ENCODE data around the gene HAUS7. TPM values are rescaled to one million over a fixed set of nuclear protein-coding genes. Genes with fewer than 3 reads are reported as not detected.

HAUS7 gene
- polyA plus RNA-seq, 1 donor = 25.0 TPM

- H3K36me3 ChIP-seq (ENCODE audit: control insufficient read depth, insufficient read depth, low read length) = no peaks in the 10 kb centered on the region
- H3K4me3 ChIP-seq (ENCODE audit: low read length) = no peak overlapping the region
- H3K27ac ChIP-seq (ENCODE audit: low read length) = no peak overlapping the region
- H3K4me1 ChIP-seq (ENCODE audit: control insufficient read depth, insufficient read depth, low read length) = no peaks in the 10 kb centered on the region
- H3K9me3 ChIP-seq (ENCODE audit: control insufficient read depth, low read depth, low read length) = no peaks in the 10 kb centered on the region
- WGBS (ENCODE audit: insufficient coverage, low lambda C conversion rate) = no CpG with 5 or more reads among the region's 9 CpGs
- DNase-seq = no peak
- no peaks in the 10 kb centered on the region for H3K27me3 ChIP-seq (ENCODE audit: control insufficient read depth, insufficient read depth, low read length)
Observed at GRCh38 chrX:153500676-153501280, 30.4 kb upstream of the HAUS7 start.

GRCh38 chrX:153499876-153500275 is 29.5 kb upstream of the HAUS7 start:
- WGBS (ENCODE audit: insufficient coverage, low lambda C conversion rate) = no CpG with 5 or more reads among the region's 17 CpGs
- Histone ChIP-seq H3K4me3 (ENCODE audit: low read length) (no peak overlapping the region), H3K27me3 (ENCODE audit: control insufficient read depth, insufficient read depth, low read length) (no peaks in the 10 kb centered on the region)

DNA sequence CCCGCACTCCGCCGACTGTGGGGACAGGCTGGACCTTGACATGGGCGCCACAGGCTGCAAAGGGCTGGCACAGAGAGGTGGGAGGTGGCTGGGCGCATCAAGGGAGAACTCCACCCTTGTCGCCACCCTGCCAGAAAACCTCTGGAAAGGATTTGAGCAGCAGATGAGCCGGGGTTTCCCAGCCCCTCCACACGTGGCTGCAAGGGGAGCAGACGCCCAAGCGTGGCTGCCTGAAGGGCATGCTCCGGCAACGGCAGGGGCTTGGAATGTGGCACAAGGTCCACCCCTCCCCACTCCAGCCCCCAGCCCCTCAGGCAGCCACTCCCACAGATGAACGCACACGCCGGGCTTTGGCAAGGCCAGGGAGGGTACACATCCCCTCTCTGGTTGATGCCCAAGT is 29.0 kb upstream of the HAUS7 start:
- H3K4me3 ChIP-seq (ENCODE audit: low read length) = no peak overlapping the region
- DNase-seq = no peak
- no CpG with 5 or more reads among the region's 15 CpGs for WGBS (ENCODE audit: insufficient coverage, low lambda C conversion rate)
- H3K27me3 ChIP-seq (ENCODE audit: control insufficient read depth, insufficient read depth, low read length) = no peaks in the 10 kb centered on the region
- no peaks in the 10 kb centered on the region for H3K36me3 ChIP-seq (ENCODE audit: control insufficient read depth, insufficient read depth, low read length)
- H3K4me1 ChIP-seq (ENCODE audit: control insufficient read depth, insufficient read depth, low read length) = no peaks in the 10 kb centered on the region
- H3K27ac ChIP-seq (ENCODE audit: low read length) = no peak overlapping the region
- no peaks in the 10 kb centered on the region for H3K9me3 ChIP-seq (ENCODE audit: control insufficient read depth, low read depth, low read length)

More at GRCh38 chrX:153499876-153500275, 29.5 kb upstream of the HAUS7 start:
- H3K4me1 ChIP-seq (ENCODE audit: control insufficient read depth, insufficient read depth, low read length) = no peaks in the 10 kb centered on the region
- no peak for DNase-seq
- no peaks in the 10 kb centered on the region for H3K36me3 ChIP-seq (ENCODE audit: control insufficient read depth, insufficient read depth, low read length)
- H3K27ac ChIP-seq (ENCODE audit: low read length) = no peak overlapping the region
- H3K9me3 ChIP-seq (ENCODE audit: control insufficient read depth, low read depth, low read length) = no peaks in the 10 kb centered on the region

DNA sequence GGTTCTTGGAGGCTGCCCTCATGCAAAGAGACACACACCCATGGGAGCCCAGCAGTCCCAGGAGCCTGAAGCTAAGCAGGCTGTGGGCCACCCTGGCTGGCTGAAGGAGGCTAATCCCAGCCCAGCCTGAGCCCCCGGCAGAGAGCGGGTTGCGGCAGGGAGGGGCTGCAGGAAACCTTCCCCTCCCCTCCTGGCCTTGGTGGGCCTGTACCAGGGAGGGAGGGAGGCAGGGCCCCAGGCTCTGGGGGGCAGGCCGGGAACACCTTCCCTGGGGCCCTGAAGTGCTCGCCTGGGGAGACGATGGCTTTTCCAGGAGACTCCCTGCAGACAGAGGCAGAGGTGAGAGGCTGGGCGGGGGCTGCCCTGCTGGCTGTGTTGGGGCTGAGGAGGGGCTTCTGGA is 28.1 kb upstream of the HAUS7 start:
- no CpG with 5 or more reads among the region's 7 CpGs for WGBS (ENCODE audit: insufficient coverage, low lambda C conversion rate)
- no peaks in the 10 kb centered on the region for H3K9me3 ChIP-seq (ENCODE audit: control insufficient read depth, low read depth, low read length)
- no peaks in the 10 kb centered on the region for H3K4me1 ChIP-seq (ENCODE audit: control insufficient read depth, insufficient read depth, low read length)
- no peak overlapping the region for H3K27ac ChIP-seq (ENCODE audit: low read length)
- H3K4me3 ChIP-seq (ENCODE audit: low read length) = no peak overlapping the region
- H3K27me3 ChIP-seq (ENCODE audit: control insufficient read depth, insufficient read depth, low read length) = no peaks in the 10 kb centered on the region
- no peak for DNase-seq
- H3K36me3 ChIP-seq (ENCODE audit: control insufficient read depth, insufficient read depth, low read length) = no peaks in the 10 kb centered on the region

DNA sequence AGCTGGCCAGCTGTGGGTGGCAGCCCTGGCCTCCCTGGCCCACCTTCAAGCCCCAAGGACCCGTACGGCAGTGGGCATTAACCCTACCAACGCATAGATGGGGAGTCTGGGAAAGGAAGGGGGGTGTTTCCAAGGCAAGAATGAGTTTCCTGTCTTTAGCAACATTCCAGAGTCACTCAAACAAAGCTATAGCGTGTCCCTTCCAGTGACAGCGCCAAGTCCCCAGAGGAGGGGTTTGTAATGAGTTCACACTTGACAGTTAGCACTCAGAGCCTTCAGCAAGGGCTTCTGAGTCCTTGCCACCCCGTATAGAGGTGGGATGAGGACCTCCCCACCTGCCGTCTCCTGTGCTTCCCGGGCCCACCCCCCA is 26.2 kb upstream of the HAUS7 start:
- no peak for DNase-seq
- H3K36me3 ChIP-seq (ENCODE audit: control insufficient read depth, insufficient read depth, low read length) = no peaks in the 10 kb centered on the region
- no peaks in the 10 kb centered on the region for H3K27me3 ChIP-seq (ENCODE audit: control insufficient read depth, insufficient read depth, low read length)
- WGBS (ENCODE audit: insufficient coverage, low lambda C conversion rate) = no CpG with 5 or more reads among the region's 8 CpGs
- no peaks in the 10 kb centered on the region for H3K9me3 ChIP-seq (ENCODE audit: control insufficient read depth, low read depth, low read length)
- no peak overlapping the region for H3K4me3 ChIP-seq (ENCODE audit: low read length)
- peaks cover 13% of the 10 kb centered on the region for H3K4me1 ChIP-seq (ENCODE audit: control insufficient read depth, insufficient read depth, low read length)
- no peak overlapping the region for H3K27ac ChIP-seq (ENCODE audit: low read length)

- Histone ChIP-seq H3K9me3 (ENCODE audit: control insufficient read depth, low read depth, low read length) (no peaks in the 10 kb centered on the region), H3K4me1 (ENCODE audit: control insufficient read depth, insufficient read depth, low read length) (peaks cover 18% of the 10 kb centered on the region), H3K36me3 (ENCODE audit: control insufficient read depth, insufficient read depth, low read length) (no peaks in the 10 kb centered on the region), H3K27me3 (ENCODE audit: control insufficient read depth, insufficient read depth, low read length) (no peaks in the 10 kb centered on the region), H3K27ac (ENCODE audit: low read length) (no peak overlapping the region), H3K4me3 (ENCODE audit: low read length) (no peak overlapping the region)
- DNase-seq = no peak
- WGBS (ENCODE audit: insufficient coverage, low lambda C conversion rate) = no CpG with 5 or more reads among the region's 18 CpGs
Observed at GRCh38 chrX:153495903-153496589, 25.7 kb upstream of the HAUS7 start.

DNA sequence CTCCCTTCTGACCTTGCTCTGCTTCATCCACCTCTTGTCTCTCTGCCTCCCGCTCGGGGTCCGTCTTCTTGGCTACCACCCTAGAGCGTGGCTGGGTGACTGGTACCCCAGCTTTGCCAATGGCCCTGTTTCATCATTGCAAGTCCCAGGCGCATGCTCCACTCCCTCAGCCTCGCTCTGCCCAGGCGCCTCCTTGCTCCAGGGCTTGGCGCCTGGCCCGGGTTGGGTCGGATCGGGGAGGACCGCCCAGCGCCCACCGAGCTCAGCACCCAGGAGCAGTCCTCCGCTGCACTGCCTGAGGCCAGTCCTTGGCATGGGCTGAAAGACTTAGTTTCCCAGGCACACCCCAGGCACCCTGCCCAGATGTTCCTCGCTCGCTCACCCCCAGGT is 25.0 kb upstream of the HAUS7 start:
- H3K36me3 ChIP-seq (ENCODE audit: control insufficient read depth, insufficient read depth, low read length) = no peaks in the 10 kb centered on the region
- H3K4me3 ChIP-seq (ENCODE audit: low read length) = peak overlapping the region; percentile 30
- H3K27ac ChIP-seq (ENCODE audit: low read length) = no peak overlapping the region
- H3K27me3 ChIP-seq (ENCODE audit: control insufficient read depth, insufficient read depth, low read length) = no peaks in the 10 kb centered on the region
- no peak for DNase-seq
- H3K9me3 ChIP-seq (ENCODE audit: control insufficient read depth, low read depth, low read length) = no peaks in the 10 kb centered on the region
- no CpG with 5 or more reads among the region's 17 CpGs for WGBS (ENCODE audit: insufficient coverage, low lambda C conversion rate)
- H3K4me1 ChIP-seq (ENCODE audit: control insufficient read depth, insufficient read depth, low read length) = peaks cover 23% of the 10 kb centered on the region

DNA sequence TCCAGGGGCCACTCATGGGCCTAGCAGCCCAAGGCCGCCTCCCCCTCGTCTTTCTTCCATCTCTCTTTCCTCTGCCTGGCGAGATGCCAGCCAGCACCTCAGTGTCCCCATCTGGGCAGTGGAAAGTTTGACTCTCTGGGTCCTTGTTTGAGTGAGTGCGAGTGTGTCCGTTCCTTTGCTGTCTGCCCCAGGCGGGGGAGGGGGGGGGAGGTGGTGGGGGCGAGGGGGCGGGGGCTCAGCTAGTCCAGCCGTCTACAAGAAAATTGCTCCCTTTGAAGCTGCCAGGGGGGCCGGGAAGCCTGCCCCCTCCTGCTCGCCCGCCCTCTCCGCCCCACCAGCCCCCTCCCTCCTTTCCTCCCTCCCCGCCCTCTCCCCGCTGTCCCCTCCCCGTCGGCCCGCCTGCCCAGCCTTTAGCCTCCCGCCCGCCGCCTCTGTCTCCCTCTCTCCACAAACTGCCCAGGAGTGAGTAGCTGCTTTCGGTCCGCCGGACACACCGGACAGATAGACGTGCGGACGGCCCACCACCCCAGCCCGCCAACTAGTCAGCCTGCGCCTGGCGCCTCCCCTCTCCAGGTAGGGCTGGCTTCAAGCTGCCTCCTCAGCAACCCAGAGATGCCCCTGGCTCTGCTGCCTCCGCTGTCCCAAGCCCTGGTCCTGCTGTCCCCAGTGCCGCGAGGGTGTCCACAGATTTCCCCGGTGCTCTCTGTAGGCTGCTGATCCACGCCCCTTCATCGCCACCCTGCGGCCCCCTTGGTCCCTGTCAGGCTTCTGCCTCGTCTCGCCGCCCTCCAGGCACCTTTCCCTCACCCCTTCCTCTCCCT is 24.4 kb upstream of the HAUS7 start, which contains the start of gene BGN:
Gene BGN, plus strand, starts transcription at position 440 of the 821 bp plus-strand sequence. CDS start 9,652 bp downstream, outside the sequence.
- H3K4me1 ChIP-seq (ENCODE audit: control insufficient read depth, insufficient read depth, low read length) = peaks cover 23% of the 10 kb centered on the region
- peak in 1 of 2 donors; percentile 37 for DNase-seq
- H3K4me3 ChIP-seq (ENCODE audit: low read length) = peak within 1 kb of the TSS; percentile 30
- no peaks in the 10 kb centered on the region for H3K9me3 ChIP-seq (ENCODE audit: control insufficient read depth, low read depth, low read length)
- H3K27ac ChIP-seq (ENCODE audit: low read length) = no peak within 1 kb of the TSS
- no peaks in the 10 kb centered on the region for H3K36me3 ChIP-seq (ENCODE audit: control insufficient read depth, insufficient read depth, low read length)
- H3K27me3 ChIP-seq (ENCODE audit: control insufficient read depth, insufficient read depth, low read length) = no peaks in the 10 kb centered on the region
- WGBS (ENCODE audit: insufficient coverage, low lambda C conversion rate) = no CpG with 5 or more reads among the region's 41 CpGs

- no CpG with 5 or more reads among the region's 12 CpGs for WGBS (ENCODE audit: insufficient coverage, low lambda C conversion rate)
- Histone ChIP-seq H3K4me1 (ENCODE audit: control insufficient read depth, insufficient read depth, low read length) (peaks cover 26% of the 10 kb centered on the region), H3K4me3 (ENCODE audit: low read length) (no peak overlapping the region), H3K9me3 (ENCODE audit: control insufficient read depth, low read depth, low read length) (no peaks in the 10 kb centered on the region), H3K27me3 (ENCODE audit: control insufficient read depth, insufficient read depth, low read length) (no peaks in the 10 kb centered on the region), H3K27ac (ENCODE audit: low read length) (no peak overlapping the region), H3K36me3 (ENCODE audit: control insufficient read depth, insufficient read depth, low read length) (no peaks in the 10 kb centered on the region)
- no peak for DNase-seq
Observed at GRCh38 chrX:153494061-153494460, 23.7 kb upstream of the HAUS7 start.

DNA sequence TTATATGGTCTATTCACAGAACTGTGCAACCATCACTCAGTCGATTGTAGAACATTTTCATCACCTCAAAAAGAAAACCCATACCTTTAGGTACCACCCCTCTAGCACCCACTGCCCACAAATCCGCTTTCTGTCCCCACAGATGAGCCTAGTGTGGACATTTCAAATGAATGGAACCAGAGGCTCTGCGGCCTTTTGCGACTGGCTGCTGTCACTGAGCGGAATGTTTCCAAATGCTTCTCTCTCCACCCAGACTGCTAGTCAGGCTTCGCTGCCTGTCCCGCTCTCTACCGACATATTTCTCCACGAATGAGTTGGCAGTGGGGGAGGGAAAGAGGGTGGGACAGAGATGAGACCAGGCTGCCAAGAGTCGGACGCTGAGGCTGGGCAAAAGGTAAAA is 22.7 kb upstream of the HAUS7 start:
- Histone ChIP-seq H3K27ac (ENCODE audit: low read length) (no peak overlapping the region), H3K36me3 (ENCODE audit: control insufficient read depth, insufficient read depth, low read length) (no peaks in the 10 kb centered on the region), H3K4me1 (ENCODE audit: control insufficient read depth, insufficient read depth, low read length) (peaks cover 36% of the 10 kb centered on the region), H3K27me3 (ENCODE audit: control insufficient read depth, insufficient read depth, low read length) (no peaks in the 10 kb centered on the region), H3K9me3 (ENCODE audit: control insufficient read depth, low read depth, low read length) (no peaks in the 10 kb centered on the region), H3K4me3 (ENCODE audit: low read length) (no peak overlapping the region)
- no CpG with 5 or more reads among the region's 11 CpGs for WGBS (ENCODE audit: insufficient coverage, low lambda C conversion rate)
- DNase-seq = no peak
